NB4 (cell line): ENCODE data around the gene IDE.

ENCODE experiments used
- MYC ChIP-seq: IDR thresholded peaks from 2 replicates; pipeline ENCODE4 v1.6.1; 2011; ENCODE audit warnings: low read depth, low read length
- POLR2A ChIP-seq: IDR thresholded peaks from 2 replicates; pipeline ENCODE4 v1.6.1; 2011; ENCODE audit warnings: mild to moderate bottlenecking; ENCODE audit not compliant: insufficient read length; ENCODE audit errors: extremely low read depth
- TF ChIP-seq, protein P1 (sequence below): IDR thresholded peaks from one replicate; pipeline ENCODE4 v1.5.1; 2012; ENCODE audit warnings: low read depth, low read length
- TF ChIP-seq, protein P2 (sequence below): IDR thresholded peaks from 2 replicates; pipeline ENCODE4 v1.6.1; 2011; ENCODE audit warnings: low read depth, low read length

DNA sequence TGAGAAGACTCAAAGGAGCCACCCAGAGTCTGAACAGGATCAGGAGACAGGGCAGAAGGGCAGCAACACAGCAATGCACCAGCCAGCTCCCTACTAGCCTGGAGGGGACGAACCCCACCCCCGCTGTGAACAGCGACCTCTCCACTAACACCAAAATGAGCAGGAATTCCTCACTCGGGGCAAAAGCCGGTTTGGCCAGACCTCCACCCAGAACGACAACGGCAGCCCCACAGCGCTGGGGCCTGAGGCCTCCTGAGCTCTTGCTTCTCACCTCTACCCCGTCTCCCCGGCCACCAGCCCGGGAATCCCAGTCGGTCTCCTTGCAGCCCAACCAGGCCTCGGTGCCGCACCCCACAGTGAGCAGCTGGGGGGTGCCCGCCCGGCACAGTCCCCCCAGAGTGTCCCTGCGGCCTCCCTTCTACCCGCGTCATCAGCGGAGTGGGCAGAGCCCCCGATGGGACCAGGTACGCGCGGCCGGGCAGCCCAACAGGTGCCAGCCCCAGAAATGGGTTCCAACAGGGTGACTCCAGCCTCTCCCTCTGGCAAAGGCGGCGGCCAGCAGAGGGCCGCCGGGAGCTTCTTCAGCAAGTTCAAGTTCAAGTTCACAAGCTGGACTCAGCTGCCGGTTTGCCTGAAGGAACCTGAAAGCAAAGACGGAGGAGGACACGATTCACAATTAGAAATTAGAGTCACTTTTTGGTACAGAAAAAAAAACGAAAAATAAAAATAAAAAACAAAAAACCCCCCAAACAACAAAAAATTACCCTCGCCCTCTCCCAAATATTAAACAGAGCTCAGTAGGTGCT, 153.9 kb downstream of the IDE start:
- TF ChIP-seq, protein P1, sequence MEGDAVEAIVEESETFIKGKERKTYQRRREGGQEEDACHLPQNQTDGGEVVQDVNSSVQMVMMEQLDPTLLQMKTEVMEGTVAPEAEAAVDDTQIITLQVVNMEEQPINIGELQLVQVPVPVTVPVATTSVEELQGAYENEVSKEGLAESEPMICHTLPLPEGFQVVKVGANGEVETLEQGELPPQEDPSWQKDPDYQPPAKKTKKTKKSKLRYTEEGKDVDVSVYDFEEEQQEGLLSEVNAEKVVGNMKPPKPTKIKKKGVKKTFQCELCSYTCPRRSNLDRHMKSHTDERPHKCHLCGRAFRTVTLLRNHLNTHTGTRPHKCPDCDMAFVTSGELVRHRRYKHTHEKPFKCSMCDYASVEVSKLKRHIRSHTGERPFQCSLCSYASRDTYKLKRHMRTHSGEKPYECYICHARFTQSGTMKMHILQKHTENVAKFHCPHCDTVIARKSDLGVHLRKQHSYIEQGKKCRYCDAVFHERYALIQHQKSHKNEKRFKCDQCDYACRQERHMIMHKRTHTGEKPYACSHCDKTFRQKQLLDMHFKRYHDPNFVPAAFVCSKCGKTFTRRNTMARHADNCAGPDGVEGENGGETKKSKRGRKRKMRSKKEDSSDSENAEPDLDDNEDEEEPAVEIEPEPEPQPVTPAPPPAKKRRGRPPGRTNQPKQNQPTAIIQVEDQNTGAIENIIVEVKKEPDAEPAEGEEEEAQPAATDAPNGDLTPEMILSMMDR, result no peak
- TF ChIP-seq POLR2A (no peak), MYC (no peak)
- TF ChIP-seq, protein P2, sequence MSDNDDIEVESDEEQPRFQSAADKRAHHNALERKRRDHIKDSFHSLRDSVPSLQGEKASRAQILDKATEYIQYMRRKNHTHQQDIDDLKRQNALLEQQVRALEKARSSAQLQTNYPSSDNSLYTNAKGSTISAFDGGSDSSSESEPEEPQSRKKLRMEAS, result no peak
